Activated CD4-positive, alpha-beta T cell treated with anti-CD3 and anti-CD28 coated beads for 36 hours (primary cell): ENCODE measurements around the gene CRADD. TPM values are rescaled to one million over a fixed set of nuclear protein-coding genes. Genes with fewer than 3 reads are reported as not detected.
"Not testable (repeated sequence)": the region's sequence is repeated elsewhere in the genome, so short reads cannot be mapped to it uniquely, and the experiment has no call there.

ENCODE experiments used
- ATAC-seq: fragments of 200-7000 bp; cut with Tn5 transposase; one replicate; pipeline ENCODE4 v1.10.0; 2021; ENCODE audit warnings: mild to moderate bottlenecking, moderate library complexity
- CTCF ChIA-PET: fragments of 350-600 bp; sonication (Branson Sonifier 250); formaldehyde crosslinking; loops from one replicate; lab custom pipeline; 2021; ENCODE audit warnings: antibody characterized with exemption; lab: Charles Lee
- POLR2A ChIA-PET: fragments of 350-600 bp; sonication (Branson Sonifier 250); formaldehyde crosslinking; loops from one replicate; lab custom pipeline; 2021; ENCODE audit warnings: antibody characterized with exemption, inconsistent platforms; lab: Charles Lee
- DNase-seq: peaks from one replicate; pipeline ENCODE4 v3.0.0-alpha.2; 2020
- H3K27ac Mint-ChIP-seq: one replicate; pipeline ENCODE4 v1.8.0; 2021; ENCODE audit warnings: mixed read lengths
- H3K27me3 Mint-ChIP-seq: one replicate; pipeline ENCODE4 v1.8.0; 2021; ENCODE audit warnings: mixed read lengths
- H3K36me3 Mint-ChIP-seq: one replicate; pipeline ENCODE4 v1.8.0; 2021; ENCODE audit warnings: low read depth, mixed read lengths
- H3K4me1 Mint-ChIP-seq: one replicate; pipeline ENCODE4 v1.8.0; 2021; ENCODE audit warnings: mixed read lengths
- H3K4me3 Mint-ChIP-seq: one replicate; pipeline ENCODE4 v1.8.0; 2021; ENCODE audit warnings: mild to moderate bottlenecking, moderate library complexity, mixed read lengths
- H3K9me3 Mint-ChIP-seq: one replicate; pipeline ENCODE4 v1.8.0; 2021; ENCODE audit warnings: low read depth, mixed read lengths
- intact Hi-C, 2 experiments: fragments of 100-400 bp; cut with DNase I in 1 of 2; cut with micrococcal nuclease in 1 of 2; formaldehyde crosslinking; loops; one replicate each; pipeline versions ENCODE4 v1.14.2 to v1.15.1; 2022 to 2024; cut with DNase I, micrococcal nuclease
- total RNA-seq, 2 experiments: library from RNA; stranded (reverse); gene quantifications; one replicate each; pipeline ENCODE4 v1.2.3, GENCODE V29; 2021

Gene CRADD
- total RNA-seq, 2 experiments from 2014 or later, result 5.7 to 7.8 TPM

- intact Hi-C loops, result no loop called here
- Mint-ChIP-seq H3K4me1 (no peaks in the 10 kb centered on the region), H3K36me3 (no peaks in the 10 kb centered on the region), H3K27ac (no peak overlapping the region), H3K4me3 (no peak overlapping the region), H3K27me3 (no peaks in the 10 kb centered on the region), H3K9me3 (peaks cover 12% of the 10 kb centered on the region)
- no peak for ATAC-seq
- DNase-seq, result no peak
- ChIA-PET CTCF (interaction anchor here (1.6 kb wide), 1 partner anchor 178 kb away, joined by 5 read pairs; no protein-coding TSS in a partner anchor), POLR2A (no interaction called here)
These were observed 247.2 kb downstream of the CRADD start for GRCh38 chr12:93924367-93924766.

- ChIA-PET CTCF (interaction anchor here (0.5 to 1.6 kb wide), 3 partner anchors 9 to 177 kb away, joined by 3 to 5 read pairs (median 4); no protein-coding TSS in a partner anchor), POLR2A (no interaction called here)
- Mint-ChIP-seq H3K36me3 (no peaks in the 10 kb centered on the region), H3K4me3 (no peak overlapping the region), H3K27me3 (no peaks in the 10 kb centered on the region), H3K4me1 (no peaks in the 10 kb centered on the region), H3K9me3 (peaks cover 12% of the 10 kb centered on the region), H3K27ac (no peak overlapping the region)
- intact Hi-C loops, result no loop called here
- ATAC-seq (no peak), DNase-seq (no peak)
These were observed 248.5 kb downstream of the CRADD start for GRCh38 chr12:93925585-93926205.

GRCh38 chr12:93926237-93926636, 249.1 kb downstream of the CRADD start:
- H3K27me3 Mint-ChIP-seq, result no peaks in the 10 kb centered on the region
- peaks cover 12% of the 10 kb centered on the region for H3K9me3 Mint-ChIP-seq
- no peak for DNase-seq
- H3K36me3 Mint-ChIP-seq, result no peaks in the 10 kb centered on the region
- no peak overlapping the region for H3K27ac Mint-ChIP-seq
- H3K4me1 Mint-ChIP-seq, result no peaks in the 10 kb centered on the region
- intact Hi-C loops, result no loop called here
- no peak for ATAC-seq
- no peak overlapping the region for H3K4me3 Mint-ChIP-seq
- CTCF ChIA-PET, result interaction anchor here (1.0 kb wide), 1 partner anchor 9 kb away, joined by 4 read pairs; no protein-coding TSS in a partner anchor
- POLR2A ChIA-PET, result no interaction called here

- H3K27ac Mint-ChIP-seq, ATAC-seq, H3K4me1 Mint-ChIP-seq, H3K4me3 Mint-ChIP-seq, H3K27me3 Mint-ChIP-seq, DNase-seq, intact Hi-C loops, H3K36me3 Mint-ChIP-seq, CTCF ChIA-PET, POLR2A ChIA-PET: not testable (repeated sequence)
- peaks cover 12% of the 10 kb centered on the region for H3K9me3 Mint-ChIP-seq
These were observed 251.9 kb downstream of the CRADD start for GRCh38 chr12:93929081-93929480.

- H3K27ac Mint-ChIP-seq, result no peak overlapping the region
- H3K4me1 Mint-ChIP-seq, result no peaks in the 10 kb centered on the region
- DNase-seq, result no peak
- no peaks in the 10 kb centered on the region for H3K36me3 Mint-ChIP-seq
- ChIA-PET CTCF (interaction anchor here (0.8 kb wide), 1 partner anchor 89 kb away, joined by 3 read pairs; no protein-coding TSS in a partner anchor), POLR2A (no interaction called here)
- H3K27me3 Mint-ChIP-seq, result no peaks in the 10 kb centered on the region
- intact Hi-C loops, result no loop called here
- H3K9me3 Mint-ChIP-seq, result peaks cover 8% of the 10 kb centered on the region
- H3K4me3 Mint-ChIP-seq, result no peak overlapping the region
- no peak for ATAC-seq
These were observed 260.6 kb downstream of the CRADD start for GRCh38 chr12:93937812-93938211.

GRCh38 chr12:93938317-93938716, 261.1 kb downstream of the CRADD start:
- intact Hi-C loops, result no loop called here
- no peak overlapping the region for H3K27ac Mint-ChIP-seq
- H3K9me3 Mint-ChIP-seq, result peaks cover 8% of the 10 kb centered on the region
- H3K4me3 Mint-ChIP-seq, result no peak overlapping the region
- ChIA-PET CTCF (interaction anchor here (0.8 kb wide), 1 partner anchor 89 kb away, joined by 3 read pairs; no protein-coding TSS in a partner anchor), POLR2A (no interaction called here)
- no peaks in the 10 kb centered on the region for H3K36me3 Mint-ChIP-seq
- no peak for ATAC-seq
- H3K4me1 Mint-ChIP-seq, result no peaks in the 10 kb centered on the region
- no peaks in the 10 kb centered on the region for H3K27me3 Mint-ChIP-seq
- no peak for DNase-seq

- no peak overlapping the region for H3K4me3 Mint-ChIP-seq
- no peaks in the 10 kb centered on the region for H3K27me3 Mint-ChIP-seq
- intact Hi-C loops, result no loop called here
- ChIA-PET CTCF (interaction anchor here (0.8 kb wide), 1 partner anchor 90 kb away, joined by 3 read pairs; no protein-coding TSS in a partner anchor), POLR2A (no interaction called here)
- ATAC-seq, result no peak
- no peaks in the 10 kb centered on the region for H3K36me3 Mint-ChIP-seq
- no peaks in the 10 kb centered on the region for H3K4me1 Mint-ChIP-seq
- no peak overlapping the region for H3K27ac Mint-ChIP-seq
- DNase-seq, result no peak
- H3K9me3 Mint-ChIP-seq, result peaks cover 8% of the 10 kb centered on the region
These were observed 261.8 kb downstream of the CRADD start for GRCh38 chr12:93938931-93939330.

- POLR2A ChIA-PET, result no interaction called here
- no peaks in the 10 kb centered on the region for H3K27me3 Mint-ChIP-seq
- DNase-seq (no peak), ATAC-seq (no peak)
- no peaks in the 10 kb centered on the region for H3K4me1 Mint-ChIP-seq
- H3K36me3 Mint-ChIP-seq, result no peaks in the 10 kb centered on the region
- CTCF ChIA-PET, result no interaction called here
- H3K27ac Mint-ChIP-seq, result no peak overlapping the region
- intact Hi-C loops, result no loop called here
- H3K4me3 Mint-ChIP-seq, result no peak overlapping the region
- peaks cover 8% of the 10 kb centered on the region for H3K9me3 Mint-ChIP-seq
These were observed 262.6 kb downstream of the CRADD start for GRCh38 chr12:93939641-93940325.

- H3K36me3 Mint-ChIP-seq, result no peaks in the 10 kb centered on the region
- DNase-seq, result no peak
- intact Hi-C loops, result no loop called here
These were observed 266.6 kb downstream of the CRADD start for GRCh38 chr12:93943780-93944179.

GRCh38 chr12:93944201-93944600, 267.0 kb downstream of the CRADD start:
- CTCF ChIA-PET, result no interaction called here
- H3K4me3 Mint-ChIP-seq, result no peak overlapping the region
- H3K9me3 Mint-ChIP-seq, result peaks cover 2% of the 10 kb centered on the region
- H3K4me1 Mint-ChIP-seq, result no peaks in the 10 kb centered on the region
- no peak for ATAC-seq
- H3K27me3 Mint-ChIP-seq, result no peaks in the 10 kb centered on the region
- intact Hi-C loops, result no loop called here
- no peaks in the 10 kb centered on the region for H3K36me3 Mint-ChIP-seq
- DNase-seq, result no peak
- H3K27ac Mint-ChIP-seq, result no peak overlapping the region
- POLR2A ChIA-PET, result no interaction called here

More at GRCh38 chr12:93943780-93944179, 266.6 kb downstream of the CRADD start:
- Mint-ChIP-seq H3K4me3 (no peak overlapping the region), H3K27me3 (no peaks in the 10 kb centered on the region), H3K4me1 (no peaks in the 10 kb centered on the region), H3K9me3 (peaks cover 2% of the 10 kb centered on the region), H3K27ac (no peak overlapping the region)
- CTCF ChIA-PET, result no interaction called here
- POLR2A ChIA-PET, result no interaction called here
- ATAC-seq, result peak; percentile 23
